Immature natural killer cell (primary cell): ENCODE data around the gene CAPN2. TPM values are rescaled to one million over a fixed set of nuclear protein-coding genes. Genes with fewer than 3 reads are reported as not detected.
A peak's percentile ranks its signal among the peaks of the same experiment; 100 is the strongest.

Source experiments
- DNase-seq, 3 donors: peaks; one replicate each; pipeline ENCODE4 v3.0.0; 2022; ENCODE audit warnings: mixed read lengths in 1 of 3
- H3K27ac Mint-ChIP-seq, 6 donors: one replicate each; pipeline ENCODE4 v1.8.0; 2020; ENCODE audit warnings: mixed read lengths in 6 of 6, mild to moderate bottlenecking in 5 of 6, inconsistent platforms in 4 of 6, moderate library complexity in 3 of 6
- H3K27me3 Mint-ChIP-seq, 3 donors: one replicate each; pipeline ENCODE4 v1.8.0; 2020 to 2021; ENCODE audit warnings: low read depth in 3 of 3, mild to moderate bottlenecking in 3 of 3, mixed read lengths in 3 of 3, moderate library complexity in 3 of 3, inconsistent platforms in 1 of 3
- H3K36me3 Mint-ChIP-seq, 3 donors: one replicate each; pipeline ENCODE4 v1.8.0; 2020; ENCODE audit warnings: mixed read lengths in 3 of 3, inconsistent platforms in 2 of 3, mild to moderate bottlenecking in 2 of 3
- H3K4me1 Mint-ChIP-seq, 2 donors: one replicate each; pipeline ENCODE4 v1.8.0; 2020; ENCODE audit warnings: inconsistent platforms in 2 of 2, mild to moderate bottlenecking in 2 of 2, mixed read lengths in 2 of 2, moderate library complexity in 1 of 2
- H3K4me3 Mint-ChIP-seq, 5 donors: one replicate each; pipeline ENCODE4 v1.8.0; 2020; ENCODE audit warnings: mild to moderate bottlenecking in 5 of 5, mixed read lengths in 5 of 5, inconsistent platforms in 3 of 5, moderate library complexity in 3 of 5
- H3K9me3 Mint-ChIP-seq, 6 donors: one replicate each; pipeline ENCODE4 v1.8.0; 2020; ENCODE audit warnings: mild to moderate bottlenecking in 6 of 6, mixed read lengths in 6 of 6, inconsistent platforms in 4 of 6, moderate library complexity in 3 of 6
- polyA plus RNA-seq, 3 donors: library from polyadenylated mRNA; unstranded; fragments of 300-500 nt; fragmentation: Illumina TruSeq; gene quantifications; one replicate each; pipeline ENCODE4 v1.2.3, GENCODE V29; 2021

CAPN2 gene
- polyA plus RNA-seq, 3 donors from 2014 or later: 126 to 232 (median 141) TPM

GRCh38 chr1:223772771-223773160 is 60.4 kb downstream of the CAPN2 start:
- Mint-ChIP-seq H3K27me3 (peaks cover 2 to 5% (median 4%) of the 10 kb centered on the region in 3 donors), H3K27ac (peak overlapping the region in 4 of 6 donors; percentile 29 to 57 (median 47)), H3K4me3 (no peak overlapping the region), H3K9me3 (no peaks in the 10 kb centered on the region), H3K4me1 (peaks cover 13 to 18% of the 10 kb centered on the region in 2 donors), H3K36me3 (peaks cover 21 to 58% (median 29%) of the 10 kb centered on the region in 3 donors)
- DNase-seq: no peak

- Mint-ChIP-seq H3K27ac (peak overlapping the region in 5 of 6 donors; percentile 10 to 44 (median 23)), H3K4me1 (peaks cover 13 to 18% of the 10 kb centered on the region in 2 donors), H3K4me3 (no peak overlapping the region), H3K9me3 (no peaks in the 10 kb centered on the region), H3K36me3 (peaks cover 21 to 53% (median 34%) of the 10 kb centered on the region in 3 donors), H3K27me3 (peaks cover 2 to 5% (median 4%) of the 10 kb centered on the region in 3 donors)
- DNase-seq: no peak
Measured at GRCh38 chr1:223774134-223774814, 61.9 kb downstream of the CAPN2 start.

DNA sequence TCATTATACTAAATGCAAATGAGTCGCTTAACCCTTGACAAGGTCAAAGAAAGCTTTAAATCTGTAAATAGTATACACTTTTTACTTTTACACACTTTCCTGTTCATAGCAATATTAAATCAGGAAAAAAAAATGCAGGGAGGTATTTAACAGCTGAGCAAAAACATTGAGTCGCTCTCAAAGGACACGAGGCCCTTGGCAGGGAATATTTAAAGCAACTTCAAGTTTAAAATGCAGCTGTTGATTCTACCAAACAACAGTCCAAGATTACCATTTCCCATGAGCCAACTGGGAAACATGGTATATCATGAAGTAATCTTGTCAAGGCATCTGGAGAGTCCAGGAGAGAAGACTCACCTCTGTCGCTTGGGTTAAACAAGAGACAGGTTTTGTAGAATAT is 62.7 kb downstream of the CAPN2 start:
- Mint-ChIP-seq H3K27ac (peak overlapping the region in 3 of 6 donors; percentile 23 to 42 (median 36)), H3K4me3 (no peak overlapping the region), H3K36me3 (peaks cover 14 to 45% (median 26%) of the 10 kb centered on the region in 3 donors), H3K27me3 (peaks cover 0 to 5% (median 4%) of the 10 kb centered on the region in 3 donors), H3K9me3 (no peaks in the 10 kb centered on the region), H3K4me1 (peaks cover 13 to 18% of the 10 kb centered on the region in 2 donors)
- no peak for DNase-seq

- peak overlapping the region; percentile 59 to 91 (median 86) for H3K27ac Mint-ChIP-seq
- DNase-seq: no peak
- H3K4me3 Mint-ChIP-seq: no peak overlapping the region
- peaks cover 14 to 19% of the 10 kb centered on the region in 2 donors for H3K4me1 Mint-ChIP-seq
- peaks cover 0 to 5% (median 4%) of the 10 kb centered on the region in 3 donors for H3K27me3 Mint-ChIP-seq
- H3K36me3 Mint-ChIP-seq: peaks cover 13 to 42% (median 24%) of the 10 kb centered on the region in 3 donors
- no peaks in the 10 kb centered on the region for H3K9me3 Mint-ChIP-seq
Measured at GRCh38 chr1:223775711-223776074, 63.4 kb downstream of the CAPN2 start.

DNA sequence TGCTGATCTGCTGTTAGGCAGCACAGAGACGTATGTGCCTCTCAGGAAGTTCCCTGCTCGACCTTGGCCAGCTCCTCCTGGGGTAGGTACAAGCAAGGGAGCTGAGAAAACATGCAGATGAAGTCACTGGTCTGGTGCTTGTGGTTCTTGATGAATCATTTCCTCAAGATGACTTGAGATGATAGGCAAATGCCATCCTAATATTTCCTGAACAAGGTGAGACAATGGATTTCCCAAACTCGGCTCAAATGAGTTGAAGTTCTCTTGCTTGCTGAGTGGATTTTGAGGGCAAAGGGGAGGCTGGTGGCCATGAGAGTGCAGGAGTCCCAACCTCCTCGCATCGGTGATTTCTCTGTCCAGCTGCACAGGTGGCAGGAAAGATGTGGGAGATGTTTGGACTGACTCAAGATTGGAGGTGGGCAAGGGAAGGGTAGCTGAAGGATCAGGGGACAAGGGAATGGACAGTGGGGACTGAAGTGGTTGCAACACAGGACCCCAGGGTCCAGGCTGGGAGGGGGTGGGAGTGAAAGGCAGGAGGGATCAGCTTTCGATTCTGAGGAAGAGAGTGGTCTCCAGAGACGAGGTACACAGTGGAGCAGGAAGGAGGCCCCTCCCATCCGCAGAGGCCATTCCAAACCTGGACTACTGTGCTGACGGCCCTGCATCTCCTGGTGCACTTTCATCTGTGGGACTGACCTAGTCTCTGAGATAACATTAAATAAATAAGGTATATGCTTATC is 63.9 kb downstream of the CAPN2 start:
- DNase-seq: peak in 1 of 3 donors; percentile 12
- peak overlapping the region; percentile 59 to 91 (median 86) for H3K27ac Mint-ChIP-seq
- peaks cover 0 to 5% (median 3%) of the 10 kb centered on the region in 3 donors for H3K27me3 Mint-ChIP-seq
- H3K4me3 Mint-ChIP-seq: no peak overlapping the region
- peaks cover 19 to 24% of the 10 kb centered on the region in 2 donors for H3K4me1 Mint-ChIP-seq
- H3K9me3 Mint-ChIP-seq: no peaks in the 10 kb centered on the region
- H3K36me3 Mint-ChIP-seq: peaks cover 11 to 38% (median 26%) of the 10 kb centered on the region in 3 donors

DNA sequence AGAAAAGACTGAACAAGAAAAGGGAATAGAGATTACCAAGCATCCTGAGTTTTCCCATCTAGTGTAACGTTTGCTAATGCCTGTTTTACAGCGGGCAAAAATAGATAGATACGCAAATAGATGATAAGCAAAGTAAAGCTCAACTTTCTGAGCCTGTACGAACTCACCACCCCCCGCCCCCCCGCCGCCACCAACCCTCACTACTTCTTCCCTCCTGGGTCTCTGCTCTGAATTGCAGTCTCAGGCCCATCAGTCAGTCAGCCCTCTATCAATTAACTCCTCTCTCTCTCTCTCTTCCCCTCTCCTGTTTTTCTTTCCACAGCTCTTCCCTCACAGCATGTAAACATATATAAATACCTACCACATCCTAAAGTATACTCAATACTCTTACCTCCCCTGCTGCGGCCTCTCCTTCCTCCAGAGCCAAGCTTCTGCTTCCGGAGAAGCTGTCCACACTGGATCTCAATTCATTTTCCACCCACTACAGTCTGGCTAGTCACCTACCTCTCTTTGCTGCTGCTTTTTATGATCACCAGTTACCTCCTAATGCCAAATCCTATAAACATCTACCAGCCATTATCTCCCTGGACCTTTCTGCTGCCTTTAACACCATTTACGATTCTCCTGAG is 64.6 kb downstream of the CAPN2 start:
- Mint-ChIP-seq H3K27ac (peak overlapping the region; percentile 15 to 85 (median 65)), H3K36me3 (peaks cover 8 to 32% (median 23%) of the 10 kb centered on the region in 3 donors), H3K27me3 (peaks cover 0 to 3% (median 2%) of the 10 kb centered on the region in 3 donors), H3K9me3 (no peaks in the 10 kb centered on the region), H3K4me3 (no peak overlapping the region), H3K4me1 (peaks cover 19 to 26% of the 10 kb centered on the region in 2 donors)
- no peak for DNase-seq

- Mint-ChIP-seq H3K4me3 (no peak overlapping the region), H3K27me3 (peaks cover 0 to 3% (median 2%) of the 10 kb centered on the region in 3 donors), H3K9me3 (no peaks in the 10 kb centered on the region), H3K4me1 (peaks cover 19 to 22% of the 10 kb centered on the region in 2 donors), H3K36me3 (peaks cover 12 to 21% (median 18%) of the 10 kb centered on the region in 3 donors), H3K27ac (peak overlapping the region; percentile 7 to 84 (median 54))
- no peak for DNase-seq
Measured at GRCh38 chr1:223780318-223780717, 68.0 kb downstream of the CAPN2 start.

- H3K27ac Mint-ChIP-seq: peak overlapping the region; percentile 36 to 84 (median 59)
- H3K4me3 Mint-ChIP-seq: no peak overlapping the region
- H3K36me3 Mint-ChIP-seq: peaks cover 12 to 22% (median 18%) of the 10 kb centered on the region in 3 donors
- peaks cover 15 to 16% of the 10 kb centered on the region in 2 donors for H3K4me1 Mint-ChIP-seq
- no peaks in the 10 kb centered on the region for H3K9me3 Mint-ChIP-seq
- peaks cover 0 to 3% (median 2%) of the 10 kb centered on the region in 3 donors for H3K27me3 Mint-ChIP-seq
- DNase-seq: no peak
Measured at GRCh38 chr1:223780949-223781348, 68.6 kb downstream of the CAPN2 start.

DNA sequence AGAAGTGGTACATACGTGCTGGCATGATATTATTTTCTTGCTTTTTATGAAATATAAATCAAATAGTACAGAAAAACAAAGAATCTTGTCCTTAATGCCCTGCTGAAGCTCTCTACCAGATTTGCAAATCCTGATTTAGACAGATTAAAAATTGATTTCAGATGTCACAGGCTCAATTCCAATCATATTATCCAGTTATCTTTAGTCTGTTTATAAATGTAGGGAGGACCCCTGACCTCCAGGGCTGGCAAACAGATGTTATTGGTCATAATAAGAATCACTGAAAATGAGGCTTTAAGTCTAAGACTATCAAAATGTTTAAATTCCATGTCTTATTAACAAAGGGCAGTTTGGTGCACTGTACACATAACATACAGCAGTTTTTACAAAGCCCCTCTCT is 71.3 kb downstream of the CAPN2 start:
- H3K27me3 Mint-ChIP-seq: peaks cover 0 to 5% (median 0%) of the 10 kb centered on the region in 3 donors
- no peak overlapping the region for H3K27ac Mint-ChIP-seq
- DNase-seq: no peak
- H3K36me3 Mint-ChIP-seq: peaks cover 16 to 28% (median 17%) of the 10 kb centered on the region in 3 donors
- no peak overlapping the region for H3K4me3 Mint-ChIP-seq
- no peaks in the 10 kb centered on the region for H3K9me3 Mint-ChIP-seq
- peaks cover 6 to 9% of the 10 kb centered on the region in 2 donors for H3K4me1 Mint-ChIP-seq

DNA sequence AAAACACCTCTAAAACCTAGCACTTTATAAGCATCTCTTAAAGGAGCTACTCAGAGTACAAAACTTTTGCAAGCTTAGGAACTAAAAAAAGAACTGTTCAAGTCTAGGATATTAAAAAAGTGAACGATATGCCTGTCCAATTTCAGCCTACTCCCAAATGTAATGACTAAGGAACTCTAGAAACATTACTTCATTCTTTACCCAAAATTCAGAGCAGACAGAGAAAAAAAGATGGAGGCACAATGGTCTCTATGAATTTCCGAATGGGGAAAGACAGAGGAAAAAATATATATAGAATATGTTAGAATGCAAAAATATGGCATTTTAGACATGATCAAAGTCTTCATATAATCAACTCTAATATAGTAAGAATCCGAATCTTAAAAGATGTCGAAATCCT is 72.2 kb downstream of the CAPN2 start:
- Mint-ChIP-seq H3K4me1 (peaks cover 6 to 9% of the 10 kb centered on the region in 2 donors), H3K27ac (no peak overlapping the region), H3K9me3 (no peaks in the 10 kb centered on the region), H3K36me3 (peaks cover 17 to 27% (median 23%) of the 10 kb centered on the region in 3 donors), H3K27me3 (peaks cover 0 to 5% (median 0%) of the 10 kb centered on the region in 3 donors), H3K4me3 (no peak overlapping the region)
- no peak for DNase-seq

DNA sequence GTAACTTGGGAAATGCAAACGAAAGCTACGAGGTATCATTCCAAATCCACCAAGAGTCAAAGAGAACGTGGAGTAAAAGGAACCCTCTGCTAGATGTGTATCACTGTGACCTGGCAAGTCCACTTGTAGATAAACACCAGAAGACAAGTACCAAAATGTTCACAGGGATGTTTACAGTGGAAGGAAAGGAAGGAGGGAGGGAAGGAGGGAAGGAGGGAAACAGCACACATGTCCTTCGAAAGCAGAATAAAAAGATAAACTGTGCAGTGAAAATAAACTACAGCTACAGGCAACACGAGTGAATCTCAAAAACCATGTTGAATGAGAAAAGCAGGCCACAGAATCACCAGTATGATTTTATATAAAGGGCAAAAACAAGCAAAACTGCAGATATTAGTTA is 73.5 kb downstream of the CAPN2 start:
- peaks cover 0 to 5% (median 0%) of the 10 kb centered on the region in 3 donors for H3K27me3 Mint-ChIP-seq
- no peak overlapping the region for H3K27ac Mint-ChIP-seq
- no peak overlapping the region for H3K4me3 Mint-ChIP-seq
- H3K9me3 Mint-ChIP-seq: no peaks in the 10 kb centered on the region
- DNase-seq: no peak
- H3K36me3 Mint-ChIP-seq: peaks cover 17 to 26% (median 24%) of the 10 kb centered on the region in 3 donors
- H3K4me1 Mint-ChIP-seq: peaks cover 4 to 6% of the 10 kb centered on the region in 2 donors

GRCh38 chr1:223788746-223789415 is 76.5 kb downstream of the CAPN2 start:
- peaks cover 0 to 5% (median 0%) of the 10 kb centered on the region in 3 donors for H3K27me3 Mint-ChIP-seq
- peaks cover 21 to 36% (median 24%) of the 10 kb centered on the region in 3 donors for H3K36me3 Mint-ChIP-seq
- H3K27ac Mint-ChIP-seq: peak overlapping the region in 1 of 6 donors; percentile 45
- no peaks in the 10 kb centered on the region for H3K4me1 Mint-ChIP-seq
- no peak for DNase-seq
- H3K9me3 Mint-ChIP-seq: no peaks in the 10 kb centered on the region
- no peak overlapping the region for H3K4me3 Mint-ChIP-seq

GRCh38 chr1:223792046-223792445 is 79.7 kb downstream of the CAPN2 start:
- Mint-ChIP-seq H3K4me1 (no peaks in the 10 kb centered on the region), H3K36me3 (peaks cover 17 to 36% (median 21%) of the 10 kb centered on the region in 3 donors), H3K9me3 (no peaks in the 10 kb centered on the region), H3K27ac (no peak overlapping the region), H3K27me3 (peaks cover 0 to 2% (median 0%) of the 10 kb centered on the region in 3 donors), H3K4me3 (no peak overlapping the region)
- DNase-seq: no peak
